ENCODE results near the gene TRAPPC10.
"Not testable (repeated sequence)": the region's sequence is repeated elsewhere in the genome, so short reads cannot be mapped to it uniquely, and the experiment has no call there.

Gene TRAPPC10

GRCh38 chr21:44090325-44090724, 78.2 kb downstream of the TRAPPC10 start:
- Histone ChIP-seq H3K36me3 (ENCODE audit: insufficient read depth, low read depth, low read length) (peaks cover 80% of the 10 kb centered on the region), H3K27me3 (ENCODE audit: insufficient read depth, low read length) (no peaks in the 10 kb centered on the region), H3K9me3 (ENCODE audit: insufficient read depth, low read depth, low read length) (no peaks in the 10 kb centered on the region), H3K9ac (ENCODE audit: low read depth, low read length) (no peak overlapping the region), H3K4me3 (ENCODE audit: low read length) (no peak overlapping the region), H3K4me1 (ENCODE audit: insufficient read depth, low read length) (no peaks in the 10 kb centered on the region), H3K27ac (ENCODE audit: low read length) (no peak overlapping the region)

GRCh38 chr21:44092211-44092610, 80.1 kb downstream of the TRAPPC10 start:
- no peaks in the 10 kb centered on the region for H3K27me3 ChIP-seq (ENCODE audit: insufficient read depth, low read length)
- no peak overlapping the region for H3K4me3 ChIP-seq (ENCODE audit: low read length)
- H3K4me1 ChIP-seq (ENCODE audit: insufficient read depth, low read length), result no peaks in the 10 kb centered on the region
- peaks cover 62% of the 10 kb centered on the region for H3K36me3 ChIP-seq (ENCODE audit: insufficient read depth, low read depth, low read length)
- no peaks in the 10 kb centered on the region for H3K9me3 ChIP-seq (ENCODE audit: insufficient read depth, low read depth, low read length)
- no peak overlapping the region for H3K9ac ChIP-seq (ENCODE audit: low read depth, low read length)
- no peak overlapping the region for H3K27ac ChIP-seq (ENCODE audit: low read length)

GRCh38 chr21:44093761-44094160, 81.7 kb downstream of the TRAPPC10 start:
- Histone ChIP-seq H3K27me3 (ENCODE audit: insufficient read depth, low read length) (no peaks in the 10 kb centered on the region), H3K4me3 (ENCODE audit: low read length) (no peak overlapping the region), H3K36me3 (ENCODE audit: insufficient read depth, low read depth, low read length) (peaks cover 48% of the 10 kb centered on the region)

GRCh38 chr21:44094832-44095231, 82.7 kb downstream of the TRAPPC10 start:
- no peaks in the 10 kb centered on the region for H3K9me3 ChIP-seq (ENCODE audit: insufficient read depth, low read depth, low read length)
- H3K9ac ChIP-seq (ENCODE audit: low read depth, low read length), result no peak overlapping the region
- H3K27ac ChIP-seq (ENCODE audit: low read length), result no peak overlapping the region
- no peak overlapping the region for H3K4me3 ChIP-seq (ENCODE audit: low read length)
- peaks cover 38% of the 10 kb centered on the region for H3K36me3 ChIP-seq (ENCODE audit: insufficient read depth, low read depth, low read length)
- no peaks in the 10 kb centered on the region for H3K4me1 ChIP-seq (ENCODE audit: insufficient read depth, low read length)
- H3K27me3 ChIP-seq (ENCODE audit: insufficient read depth, low read length), result no peaks in the 10 kb centered on the region

More at GRCh38 chr21:44093761-44094160, 81.7 kb downstream of the TRAPPC10 start:
- no peaks in the 10 kb centered on the region for H3K4me1 ChIP-seq (ENCODE audit: insufficient read depth, low read length)
- no peak overlapping the region for H3K27ac ChIP-seq (ENCODE audit: low read length)
- H3K9ac ChIP-seq (ENCODE audit: low read depth, low read length), result no peak overlapping the region
- no peaks in the 10 kb centered on the region for H3K9me3 ChIP-seq (ENCODE audit: insufficient read depth, low read depth, low read length)

GRCh38 chr21:44098507-44098906, 86.4 kb downstream of the TRAPPC10 start:
- H3K9ac ChIP-seq (ENCODE audit: low read depth, low read length); H3K27ac ChIP-seq (ENCODE audit: low read length); H3K4me1 ChIP-seq (ENCODE audit: insufficient read depth, low read length); H3K4me3 ChIP-seq (ENCODE audit: low read length); H3K27me3 ChIP-seq (ENCODE audit: insufficient read depth, low read length); H3K9me3 ChIP-seq (ENCODE audit: insufficient read depth, low read depth, low read length): not testable (repeated sequence)
- H3K36me3 ChIP-seq (ENCODE audit: insufficient read depth, low read depth, low read length), result peaks cover 12% of the 10 kb centered on the region

DNA sequence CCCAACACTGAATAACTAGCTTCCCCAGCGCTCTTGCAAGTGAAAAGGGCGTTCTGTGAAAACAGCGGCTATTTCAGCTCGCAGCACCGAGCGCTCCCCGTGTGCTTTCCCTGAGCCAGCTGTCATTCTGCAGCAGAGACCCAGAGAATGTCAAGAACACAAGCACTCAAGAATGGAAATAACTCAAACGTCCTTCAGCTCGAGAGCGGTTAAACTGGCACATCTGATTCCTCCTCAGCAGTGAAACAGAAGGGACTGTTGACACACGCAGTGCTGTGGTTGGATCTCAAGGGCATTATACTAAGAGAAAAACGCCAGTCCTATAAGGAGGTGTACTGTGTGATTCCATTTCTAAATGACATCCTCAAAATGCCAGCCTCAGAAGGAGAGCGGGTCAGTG, 86.9 kb downstream of the TRAPPC10 start:
- H3K27me3 ChIP-seq (ENCODE audit: insufficient read depth, low read length); H3K9ac ChIP-seq (ENCODE audit: low read depth, low read length); H3K4me3 ChIP-seq (ENCODE audit: low read length); H3K27ac ChIP-seq (ENCODE audit: low read length); H3K36me3 ChIP-seq (ENCODE audit: insufficient read depth, low read depth, low read length); H3K4me1 ChIP-seq (ENCODE audit: insufficient read depth, low read length); H3K9me3 ChIP-seq (ENCODE audit: insufficient read depth, low read depth, low read length): not testable (repeated sequence)

DNA sequence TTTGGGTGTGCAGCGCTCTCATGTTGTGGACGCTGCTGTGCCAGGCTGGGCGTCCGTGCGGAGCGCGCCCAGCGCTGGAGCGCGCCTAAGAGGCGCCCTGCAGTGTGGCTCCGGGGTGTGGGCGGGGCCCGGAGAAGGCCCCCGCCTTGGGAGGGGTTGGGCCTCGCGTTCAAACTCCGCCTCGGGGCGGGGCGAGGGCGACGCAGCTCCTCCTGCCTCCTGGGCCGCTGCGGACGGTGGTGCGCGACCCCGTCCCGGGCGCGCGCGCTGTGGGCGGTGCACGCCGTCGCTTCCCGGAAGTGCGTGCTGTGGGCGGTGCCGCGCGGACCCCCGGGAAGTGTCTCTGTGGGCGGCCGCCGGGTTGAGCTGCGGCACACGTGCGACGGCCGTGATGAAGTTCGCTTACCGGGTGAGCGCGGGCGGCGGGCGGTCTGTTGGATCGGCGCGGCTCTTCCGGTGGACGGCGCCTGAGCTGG, 95.0 kb downstream of the TRAPPC10 start, which contains the start of gene PWP2:
PWP2 (plus strand) TSS at position 374 of the 476 bp plus-strand sequence; CDS start at position 392, 18 bp downstream.
- H3K4me3 ChIP-seq (ENCODE audit: low read length); H3K4me1 ChIP-seq (ENCODE audit: insufficient read depth, low read length); H3K27me3 ChIP-seq (ENCODE audit: insufficient read depth, low read length); H3K36me3 ChIP-seq (ENCODE audit: insufficient read depth, low read depth, low read length); H3K27ac ChIP-seq (ENCODE audit: low read length); H3K9me3 ChIP-seq (ENCODE audit: insufficient read depth, low read depth, low read length); H3K9ac ChIP-seq (ENCODE audit: low read depth, low read length): not testable (repeated sequence)

DNA sequence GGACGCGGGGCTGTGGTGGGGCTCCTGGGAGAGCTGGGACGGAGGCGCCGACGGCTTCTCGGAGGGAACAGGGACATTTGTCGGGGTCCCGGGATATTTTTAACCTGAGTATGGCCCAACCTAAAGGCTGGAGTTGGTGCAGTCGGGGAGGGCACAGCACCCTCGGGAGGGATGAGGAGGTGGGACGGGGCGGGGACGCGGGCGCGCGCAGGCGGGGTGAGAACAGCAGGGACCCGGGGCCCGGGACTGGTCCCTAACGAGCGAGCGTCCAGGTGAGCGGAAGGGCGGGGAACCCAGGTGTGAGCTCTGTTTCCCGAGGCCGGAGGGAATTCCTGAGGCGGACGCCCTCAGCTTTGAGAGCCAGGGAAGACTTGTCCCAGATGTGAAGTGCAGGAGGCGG, 95.5 kb downstream of the TRAPPC10 start:
- not testable (repeated sequence) for H3K9me3 ChIP-seq (ENCODE audit: insufficient read depth, low read depth, low read length); H3K27me3 ChIP-seq (ENCODE audit: insufficient read depth, low read length); H3K27ac ChIP-seq (ENCODE audit: low read length); H3K36me3 ChIP-seq (ENCODE audit: insufficient read depth, low read depth, low read length); H3K9ac ChIP-seq (ENCODE audit: low read depth, low read length); H3K4me1 ChIP-seq (ENCODE audit: insufficient read depth, low read length); H3K4me3 ChIP-seq (ENCODE audit: low read length)

DNA sequence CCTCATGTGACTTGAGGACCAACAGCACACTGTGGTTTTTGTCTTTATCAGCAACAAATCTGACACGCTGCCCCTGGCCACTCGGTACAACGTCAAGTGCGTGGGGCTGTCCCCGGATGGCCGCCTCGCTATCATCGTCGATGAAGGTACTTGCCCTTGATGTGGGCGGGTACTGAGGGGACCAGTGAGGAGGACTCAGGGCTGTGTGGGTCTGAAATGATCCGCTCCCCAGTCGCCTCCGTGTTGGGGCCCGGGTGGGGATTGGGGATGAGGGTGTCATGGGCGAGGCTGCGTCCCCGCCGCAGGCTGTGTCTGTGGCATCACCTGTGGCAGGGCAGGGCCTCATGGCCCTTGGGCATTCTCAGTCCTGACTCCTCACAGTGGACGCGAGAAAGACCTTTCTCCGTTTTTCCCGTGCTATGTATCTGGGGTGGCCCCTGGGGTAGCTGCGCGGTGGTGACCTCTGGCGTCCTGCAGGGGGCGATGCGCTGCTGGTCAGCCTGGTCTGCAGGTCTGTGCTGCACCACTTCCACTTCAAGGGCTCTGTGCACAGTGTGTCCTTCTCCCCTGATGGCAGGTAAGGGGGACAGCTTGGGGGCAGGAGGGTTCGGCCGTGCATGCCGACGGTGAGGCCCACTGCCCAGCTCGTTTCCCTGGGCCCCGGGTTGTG, 101.7 kb downstream of the TRAPPC10 start:
- not testable (repeated sequence) for H3K36me3 ChIP-seq (ENCODE audit: insufficient read depth, low read depth, low read length); H3K27ac ChIP-seq (ENCODE audit: low read length); H3K9me3 ChIP-seq (ENCODE audit: insufficient read depth, low read depth, low read length); H3K9ac ChIP-seq (ENCODE audit: low read depth, low read length); H3K27me3 ChIP-seq (ENCODE audit: insufficient read depth, low read length); H3K4me3 ChIP-seq (ENCODE audit: low read length); H3K4me1 ChIP-seq (ENCODE audit: insufficient read depth, low read length)

- H3K36me3 ChIP-seq (ENCODE audit: insufficient read depth, low read depth, low read length); H3K4me1 ChIP-seq (ENCODE audit: insufficient read depth, low read length); H3K4me3 ChIP-seq (ENCODE audit: low read length); H3K9ac ChIP-seq (ENCODE audit: low read depth, low read length); H3K27me3 ChIP-seq (ENCODE audit: insufficient read depth, low read length); H3K9me3 ChIP-seq (ENCODE audit: insufficient read depth, low read depth, low read length); H3K27ac ChIP-seq (ENCODE audit: low read length): not testable (repeated sequence)
These were observed 110.0 kb downstream of the TRAPPC10 start for GRCh38 chr21:44122131-44122530.

GRCh38 chr21:44127827-44128226, 115.7 kb downstream of the TRAPPC10 start:
- H3K4me1 ChIP-seq (ENCODE audit: insufficient read depth, low read length); H3K9ac ChIP-seq (ENCODE audit: low read depth, low read length): not testable (repeated sequence)

DNA sequence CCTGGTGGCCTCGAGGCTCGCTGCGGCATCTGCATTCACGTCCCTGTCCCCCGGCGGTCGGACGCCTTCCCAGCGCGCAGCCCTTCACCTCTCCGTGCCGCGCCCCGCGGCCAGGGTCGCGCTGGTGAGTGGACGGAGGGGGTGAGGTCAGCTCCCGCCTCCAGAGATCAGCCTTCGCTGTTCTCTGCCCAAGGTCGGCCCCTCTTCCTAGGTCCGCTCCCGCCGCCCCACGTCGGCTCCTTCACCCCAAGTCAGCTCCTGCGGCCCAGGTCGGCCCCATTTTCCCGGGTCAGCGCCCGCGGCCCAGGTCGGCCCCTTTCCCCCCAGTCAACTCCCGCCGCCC, 121.6 kb downstream of the TRAPPC10 start:
- H3K9ac ChIP-seq (ENCODE audit: low read depth, low read length); H3K9me3 ChIP-seq (ENCODE audit: insufficient read depth, low read depth, low read length); H3K36me3 ChIP-seq (ENCODE audit: insufficient read depth, low read depth, low read length); H3K27me3 ChIP-seq (ENCODE audit: insufficient read depth, low read length); H3K4me3 ChIP-seq (ENCODE audit: low read length); H3K27ac ChIP-seq (ENCODE audit: low read length); H3K4me1 ChIP-seq (ENCODE audit: insufficient read depth, low read length): not testable (repeated sequence)

More at GRCh38 chr21:44127827-44128226, 115.7 kb downstream of the TRAPPC10 start:
- not testable (repeated sequence) for H3K27ac ChIP-seq (ENCODE audit: low read length); H3K4me3 ChIP-seq (ENCODE audit: low read length); H3K9me3 ChIP-seq (ENCODE audit: insufficient read depth, low read depth, low read length); H3K36me3 ChIP-seq (ENCODE audit: insufficient read depth, low read depth, low read length); H3K27me3 ChIP-seq (ENCODE audit: insufficient read depth, low read length)
